Thyroid gland (tissue), 4 donors: ENCODE results near the gene C18orf54. TPM values are rescaled to one million over a fixed set of nuclear protein-coding genes. Genes with fewer than 3 reads are reported as not detected.

Experiments
- DNase-seq, 2 donors: peaks; one replicate each; pipeline ENCODE4 v3.0.0-alpha.2; 2019
- H3K27ac ChIP-seq, 3 donors: fragments of 200-600 bp; sonication (generic); 1 replicate in 2 of 3; 2 replicates in 1 of 3; pipeline ENCODE4 v1.5.1; 2016 to 2019; ENCODE audit warnings: mild to moderate bottlenecking in 1 of 3, moderate library complexity in 1 of 3
- H3K27me3 ChIP-seq: fragments of 200-600 bp; sonication (generic); one replicate; pipeline ENCODE4 v1.5.1; 2019
- H3K36me3 ChIP-seq, 2 donors: fragments of 200-600 bp; sonication (generic); one replicate each; pipeline ENCODE4 v1.5.1; 2016 to 2019
- H3K4me1 ChIP-seq, 2 donors: fragments of 200-600 bp; sonication (generic); one replicate each; pipeline ENCODE4 v1.5.1; 2017 to 2019
- H3K4me3 ChIP-seq, 3 donors: fragments of 200-600 bp; sonication (generic); replicated peaks in 1 of 3; 1 replicate in 2 of 3; 2 replicates in 1 of 3; pipeline ENCODE4 v1.5.1; 2016; ENCODE audit warnings: mild to moderate bottlenecking in 1 of 3
- H3K9me3 ChIP-seq: fragments of 200-600 bp; sonication (generic); one replicate; pipeline ENCODE4 v1.5.1; 2017
- POLR2A ChIP-seq, 2 donors: fragments of 450-650 bp; IDR thresholded peaks; one replicate each; pipeline ENCODE4 v1.6.1; 2017; ENCODE audit warnings: antibody characterized with exemption in 2 of 2, mild to moderate bottlenecking in 2 of 2, moderate library complexity in 1 of 2
- WGBS, 2 donors: methylation state at CpG; one replicate each; pipeline ENCODE4 v1.1.5; 2017; 5-methylcytosine and 5-hydroxymethylcytosine counted together
- intact Hi-C: fragments of 100-400 bp; cut with DNase I; formaldehyde crosslinking; loops from one replicate; pipeline ENCODE4 v1.15.1; 2023
- small RNA-seq: library from RNA; depleted of rRNA; stranded (forward); fragments of <200 nt; gene quantifications from one replicate; pipeline ENCODE3, GENCODE V24; 2016
- total RNA-seq, 4 donors: library from RNA; depleted of rRNA; stranded (reverse); fragments of >200 nt; gene quantifications; one replicate each; pipeline ENCODE4 v1.2.3, GENCODE V29; 2016
- TF ChIP-seq, protein P1 (sequence below), 6 experiments: fragments of 200-600 bp in 3 of 6; fragments of 450-650 bp in 3 of 6; sonication (generic) in 3 of 6; IDR thresholded peaks; one replicate each; pipeline ENCODE4 v1.5.1; 2016 to 2019; ENCODE audit warnings: antibody characterized with exemption in 6 of 6, mild to moderate bottlenecking in 2 of 6, inconsistent platforms in 1 of 6, moderate library complexity in 1 of 6

Gene C18orf54
- total RNA-seq, 4 donors from 2014 or later, result 0.96 to 2.2 (median 1.5) TPM

DNA sequence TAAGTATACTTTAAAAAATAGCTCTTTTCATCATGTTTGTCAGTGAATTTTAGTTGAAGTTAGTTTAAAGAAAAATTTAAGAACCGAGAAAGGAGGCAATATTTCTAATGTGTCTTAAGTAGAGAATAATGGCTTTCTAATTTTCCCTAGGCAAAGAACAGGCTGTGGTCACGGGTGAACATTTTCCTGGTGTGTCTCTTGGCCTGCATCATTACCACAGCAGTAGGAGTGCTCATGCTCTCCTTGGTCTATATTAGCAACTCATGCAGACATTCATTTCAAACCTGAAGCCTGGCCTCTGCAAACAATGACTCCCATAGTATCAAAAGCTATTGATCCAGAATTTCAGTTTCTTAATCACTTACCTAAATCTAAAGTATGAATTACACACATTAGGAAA, 57.4 kb downstream of the C18orf54 start:
- no peak for DNase-seq
- WGBS, 2 donors, result 88 to 95% methylated on average over 2 of the region's 2 CpGs
- intact Hi-C loops, result no loop called here

DNA sequence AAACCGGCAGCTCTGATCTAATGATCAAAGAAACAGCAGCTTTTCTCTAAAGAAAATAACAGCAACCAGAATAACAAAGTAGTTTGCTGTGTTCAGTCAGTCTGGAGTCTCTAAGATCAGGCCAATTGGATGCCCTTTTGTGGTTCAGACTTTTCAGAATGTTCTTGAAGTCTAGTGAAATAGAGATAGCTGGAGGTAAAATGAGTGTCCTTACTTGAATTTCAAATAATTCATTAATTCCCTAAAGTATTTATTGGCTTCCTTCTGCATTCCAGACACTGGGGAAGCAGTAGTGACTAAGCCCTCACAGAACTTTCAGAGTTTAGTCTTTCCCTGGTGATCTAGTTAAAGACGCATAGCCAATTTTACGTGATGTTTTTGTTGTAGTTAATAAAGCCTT, 58.7 kb downstream of the C18orf54 start:
- H3K4me1 ChIP-seq, result no peaks in the 10 kb centered on the region
- no peaks in the 10 kb centered on the region for H3K27me3 ChIP-seq
- DNase-seq, result no peak
- WGBS, 2 donors, result 56 to 63% methylated on average over 3 of the region's 3 CpGs
- no peaks in the 10 kb centered on the region for H3K36me3 ChIP-seq
- no peaks in the 10 kb centered on the region for H3K9me3 ChIP-seq
- H3K27ac ChIP-seq, result no peak overlapping the region
- H3K4me3 ChIP-seq, result no peak overlapping the region
- intact Hi-C loops, result no loop called here
- TF ChIP-seq, protein P1, sequence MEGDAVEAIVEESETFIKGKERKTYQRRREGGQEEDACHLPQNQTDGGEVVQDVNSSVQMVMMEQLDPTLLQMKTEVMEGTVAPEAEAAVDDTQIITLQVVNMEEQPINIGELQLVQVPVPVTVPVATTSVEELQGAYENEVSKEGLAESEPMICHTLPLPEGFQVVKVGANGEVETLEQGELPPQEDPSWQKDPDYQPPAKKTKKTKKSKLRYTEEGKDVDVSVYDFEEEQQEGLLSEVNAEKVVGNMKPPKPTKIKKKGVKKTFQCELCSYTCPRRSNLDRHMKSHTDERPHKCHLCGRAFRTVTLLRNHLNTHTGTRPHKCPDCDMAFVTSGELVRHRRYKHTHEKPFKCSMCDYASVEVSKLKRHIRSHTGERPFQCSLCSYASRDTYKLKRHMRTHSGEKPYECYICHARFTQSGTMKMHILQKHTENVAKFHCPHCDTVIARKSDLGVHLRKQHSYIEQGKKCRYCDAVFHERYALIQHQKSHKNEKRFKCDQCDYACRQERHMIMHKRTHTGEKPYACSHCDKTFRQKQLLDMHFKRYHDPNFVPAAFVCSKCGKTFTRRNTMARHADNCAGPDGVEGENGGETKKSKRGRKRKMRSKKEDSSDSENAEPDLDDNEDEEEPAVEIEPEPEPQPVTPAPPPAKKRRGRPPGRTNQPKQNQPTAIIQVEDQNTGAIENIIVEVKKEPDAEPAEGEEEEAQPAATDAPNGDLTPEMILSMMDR (IDR thresholded peaks at IDR 0.05), result no peak
- no peak for TF ChIP-seq POLR2A (IDR thresholded peaks at IDR 0.05)

More for the DNA sequence above, 57.4 kb downstream of the C18orf54 start:
- TF ChIP-seq, protein P1 (IDR thresholded peaks at IDR 0.05), result no peak
- TF ChIP-seq POLR2A (IDR thresholded peaks at IDR 0.05), result no peak
- no peak overlapping the region for H3K4me3 ChIP-seq
- no peaks in the 10 kb centered on the region for H3K4me1 ChIP-seq
- H3K27me3 ChIP-seq, result no peaks in the 10 kb centered on the region
- no peaks in the 10 kb centered on the region for H3K9me3 ChIP-seq
- no peaks in the 10 kb centered on the region for H3K36me3 ChIP-seq
- no peak overlapping the region for H3K27ac ChIP-seq

DNA sequence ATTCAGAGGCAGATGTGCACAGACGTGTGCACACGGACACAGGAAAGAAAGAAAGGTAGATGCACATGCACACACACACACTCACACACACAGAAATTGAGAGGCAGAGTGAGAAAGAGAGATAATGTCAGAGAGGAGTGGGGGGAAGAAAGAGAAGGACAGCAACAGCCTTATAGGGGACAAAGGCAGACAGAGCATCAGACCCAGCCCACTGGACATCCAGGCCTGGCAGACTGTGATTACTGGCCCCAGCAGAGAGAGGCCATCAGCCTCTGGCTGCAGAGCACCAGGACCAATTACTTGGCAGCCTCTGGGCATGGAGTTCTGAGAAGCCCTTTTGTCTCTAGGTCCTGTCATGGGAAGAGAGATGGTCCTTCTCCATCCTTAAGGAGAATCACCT, 66.1 kb downstream of the C18orf54 start:
- H3K27me3 ChIP-seq, result no peaks in the 10 kb centered on the region
- WGBS, 2 donors, result 61 to 64% methylated on average over 2 of the region's 2 CpGs
- DNase-seq, result no peak
- no peak overlapping the region for H3K27ac ChIP-seq
- TF ChIP-seq, protein P1 (IDR thresholded peaks at IDR 0.05), result no peak
- TF ChIP-seq POLR2A (IDR thresholded peaks at IDR 0.05), result no peak
- no peaks in the 10 kb centered on the region for H3K36me3 ChIP-seq
- intact Hi-C loops, result no loop called here
- H3K4me1 ChIP-seq, result no peaks in the 10 kb centered on the region
- no peaks in the 10 kb centered on the region for H3K9me3 ChIP-seq
- H3K4me3 ChIP-seq, result no peak overlapping the region

DNA sequence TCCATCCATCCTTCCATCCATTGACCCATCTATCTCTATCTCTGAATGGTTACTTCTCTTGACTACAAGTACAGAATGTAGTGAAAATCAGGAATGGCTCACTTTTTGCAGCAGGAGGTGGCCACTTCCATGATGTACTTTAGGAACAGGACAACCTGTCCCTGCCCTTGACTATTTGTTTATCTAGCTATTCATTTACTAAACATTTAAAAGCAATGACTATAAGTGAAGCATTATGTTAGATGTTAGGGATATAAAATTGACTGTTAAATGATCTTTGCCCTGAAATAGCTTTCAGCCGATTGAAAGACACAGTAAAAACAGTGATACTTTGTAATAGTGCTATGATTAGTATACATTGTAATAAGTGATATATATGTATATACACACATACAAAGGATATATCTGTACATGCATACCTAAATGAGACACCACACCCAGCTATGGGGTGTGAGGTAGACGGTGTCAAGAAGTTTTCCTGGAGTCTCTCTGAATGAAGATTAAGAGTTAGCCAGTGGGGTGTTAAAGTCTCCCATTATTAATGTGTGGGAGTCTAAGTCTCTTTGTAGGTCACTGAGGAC, 68.5 kb downstream of the C18orf54 start:
- DNase-seq, result no peak
- Histone ChIP-seq H3K4me1 (no peaks in the 10 kb centered on the region), H3K27me3 (no peaks in the 10 kb centered on the region), H3K4me3 (no peak overlapping the region), H3K9me3 (no peaks in the 10 kb centered on the region), H3K27ac (no peak overlapping the region), H3K36me3 (no peaks in the 10 kb centered on the region)
- intact Hi-C loops, result no loop called here
- WGBS, 2 donors, result 86 to 93% methylated on average over 2 of the region's 2 CpGs
- TF ChIP-seq, protein P1 (IDR thresholded peaks at IDR 0.05), result no peak
- TF ChIP-seq POLR2A (IDR thresholded peaks at IDR 0.05), result no peak

Small RNAs within 50 kb of the gene (small RNA-seq; reads per million reads assigned to genes)
- gene SNRPGP2, result not detected

Other genes with a start within 250 kb of the C18orf54 start
- 10 to 100 TPM; 81.4 to 96.3 (median 88.8) TPM for gene MBD2, start 133.2 kb upstream of the C18orf54 start, total RNA-seq
- 100 to 1,000 TPM in 3 of 4 donors, 10 to 100 TPM in 1; 93.4 to 152 (median 118) TPM for gene POLI, start 88.4 kb upstream of the C18orf54 start, total RNA-seq
- gene STARD6, start within 50 bp of the C18orf54 start, total RNA-seq, result not detected
- gene DYNAP, start 233.3 kb downstream of the C18orf54 start, total RNA-seq, result not detected